ENCODE data around the gene CD44.

CD44 gene

GRCh38 chr11:35267504-35267903 is 128.5 kb downstream of the CD44 start:
- no peak for DNase-seq (ENCODE audit: low read depth in 1 of 2, low spot score in 1 of 2)
- TF ChIP-seq JUND (IDR thresholded peaks at IDR 0.05; ENCODE audit: low read depth), result no peak
- in situ Hi-C loops (cut with HindIII; ENCODE audit: low pct_unique_long_range_greater_than_20kb, low sequenced_read_pairs), result no loop called here

GRCh38 chr11:35270342-35270741 is 131.4 kb downstream of the CD44 start:
- DNase-seq (ENCODE audit: low read depth in 1 of 2, low spot score in 1 of 2), result no peak
- in situ Hi-C loops (cut with HindIII; ENCODE audit: low pct_unique_long_range_greater_than_20kb, low sequenced_read_pairs), result no loop called here
- TF ChIP-seq JUND (IDR thresholded peaks at IDR 0.05; ENCODE audit: low read depth), result no peak

- no peak for TF ChIP-seq JUND (IDR thresholded peaks at IDR 0.05; ENCODE audit: low read depth)
Observed at GRCh38 chr11:35271031-35271430, 132.1 kb downstream of the CD44 start.

GRCh38 chr11:35272391-35272902 is 133.5 kb downstream of the CD44 start:
- TF ChIP-seq JUND (IDR thresholded peaks at IDR 0.05; ENCODE audit: low read depth), result no peak
- in situ Hi-C loops (cut with HindIII; ENCODE audit: low pct_unique_long_range_greater_than_20kb, low sequenced_read_pairs), result no loop called here
- DNase-seq (ENCODE audit: low read depth in 1 of 2, low spot score in 1 of 2), result no peak

More at GRCh38 chr11:35271031-35271430, 132.1 kb downstream of the CD44 start:
- in situ Hi-C loops (cut with HindIII; ENCODE audit: low pct_unique_long_range_greater_than_20kb, low sequenced_read_pairs), result no loop called here
- DNase-seq (ENCODE audit: low read depth in 1 of 2, low spot score in 1 of 2), result no peak

- in situ Hi-C loops (cut with HindIII; ENCODE audit: low pct_unique_long_range_greater_than_20kb, low sequenced_read_pairs), result no loop called here
- no peak for TF ChIP-seq JUND (IDR thresholded peaks at IDR 0.05; ENCODE audit: low read depth)
- DNase-seq (ENCODE audit: low read depth in 1 of 2, low spot score in 1 of 2), result peak; percentile 67 to 86
Observed at GRCh38 chr11:35274909-35275785, 136.2 kb downstream of the CD44 start.

GRCh38 chr11:35275786-35276170 is 136.8 kb downstream of the CD44 start:
- TF ChIP-seq JUND (IDR thresholded peaks at IDR 0.05; ENCODE audit: low read depth), result no peak
- in situ Hi-C loops (cut with HindIII; ENCODE audit: low pct_unique_long_range_greater_than_20kb, low sequenced_read_pairs), result no loop called here
- DNase-seq (ENCODE audit: low read depth in 1 of 2, low spot score in 1 of 2), result no peak

- TF ChIP-seq JUND (IDR thresholded peaks at IDR 0.05; ENCODE audit: low read depth), result no peak
- DNase-seq (ENCODE audit: low read depth in 1 of 2, low spot score in 1 of 2), result peak in 1 of 2 experiments; percentile 57
- in situ Hi-C loops (cut with HindIII; ENCODE audit: low pct_unique_long_range_greater_than_20kb, low sequenced_read_pairs), result no loop called here
Observed at GRCh38 chr11:35276396-35277145, 137.6 kb downstream of the CD44 start.

- TF ChIP-seq JUND (IDR thresholded peaks at IDR 0.05; ENCODE audit: low read depth), result no peak
- in situ Hi-C loops (cut with HindIII; ENCODE audit: low pct_unique_long_range_greater_than_20kb, low sequenced_read_pairs), result no loop called here
Observed at GRCh38 chr11:35277827-35278226, 138.9 kb downstream of the CD44 start.

GRCh38 chr11:35280727-35281126 is 141.8 kb downstream of the CD44 start:
- in situ Hi-C loops (cut with HindIII; ENCODE audit: low pct_unique_long_range_greater_than_20kb, low sequenced_read_pairs), result no loop called here

More at GRCh38 chr11:35277827-35278226, 138.9 kb downstream of the CD44 start:
- no peak for DNase-seq (ENCODE audit: low read depth in 1 of 2, low spot score in 1 of 2)

GRCh38 chr11:35281169-35281688 is 142.3 kb downstream of the CD44 start:
- in situ Hi-C loops (cut with HindIII; ENCODE audit: low pct_unique_long_range_greater_than_20kb, low sequenced_read_pairs), result no loop called here
- no peak for TF ChIP-seq JUND (IDR thresholded peaks at IDR 0.05; ENCODE audit: low read depth)
- DNase-seq (ENCODE audit: low read depth in 1 of 2, low spot score in 1 of 2), result no peak

More at GRCh38 chr11:35280727-35281126, 141.8 kb downstream of the CD44 start:
- no peak for DNase-seq (ENCODE audit: low read depth in 1 of 2, low spot score in 1 of 2)
- TF ChIP-seq JUND (IDR thresholded peaks at IDR 0.05; ENCODE audit: low read depth), result no peak
